COLO668 (cell line): Measurements from ENCODE around the gene TAF15.

ENCODE experiments used
- DNase-seq: peaks from one replicate; lab custom pipeline; 2025; ENCODE audit not compliant: unreplicated experiment; lab: John Stamatoyannopoulos, UW

TAF15 gene

GRCh38 chr17:35786941-35787432, 22.3 kb upstream of the TAF15 start:
- no peak for DNase-seq

GRCh38 chr17:35788477-35789368, 20.6 kb upstream of the TAF15 start:
- DNase-seq: no peak

- no peak for DNase-seq
These were observed 18.4 kb upstream of the TAF15 start for GRCh38 chr17:35790841-35791240.

GRCh38 chr17:35791681-35792350, 17.5 kb upstream of the TAF15 start:
- DNase-seq: no peak

GRCh38 chr17:35793257-35793656, 16.0 kb upstream of the TAF15 start:
- no peak for DNase-seq

- peak; percentile 65 for DNase-seq
These were observed 14.0 kb upstream of the TAF15 start, which contains the start of gene MMP28 for GRCh38 chr17:35795007-35795870. MMP28 (minus strand) TSS chr17:35795641; CDS start chr17:35795377, 264 bp downstream.

- no peak for DNase-seq
These were observed 13.4 kb upstream of the TAF15 start for GRCh38 chr17:35795871-35796265.

GRCh38 chr17:35796942-35797341, 12.3 kb upstream of the TAF15 start:
- DNase-seq: no peak

- no peak for DNase-seq
These were observed 11.9 kb upstream of the TAF15 start for GRCh38 chr17:35797370-35797769.

- DNase-seq: no peak
These were observed 11.4 kb upstream of the TAF15 start for GRCh38 chr17:35797918-35798317.

GRCh38 chr17:35799942-35800341, 9.3 kb upstream of the TAF15 start:
- DNase-seq: no peak

GRCh38 chr17:35801583-35802224, 7.6 kb upstream of the TAF15 start:
- DNase-seq: no peak

GRCh38 chr17:35804658-35805192, 4.6 kb upstream of the TAF15 start:
- DNase-seq: peak; percentile 15

- no peak for DNase-seq
These were observed 1.7 kb upstream of the TAF15 start for GRCh38 chr17:35807371-35808144.

GRCh38 chr17:35808240-35808961, 883 bp upstream of the TAF15 start:
- no peak for DNase-seq

- no peak for DNase-seq
These were observed 674 bp downstream of the TAF15 start for GRCh38 chr17:35809855-35810461.

GRCh38 chr17:35811759-35812158, 2.5 kb downstream of the TAF15 start:
- DNase-seq: no peak

- no peak for DNase-seq
These were observed 3.2 kb downstream of the TAF15 start for GRCh38 chr17:35812456-35812855.

- no peak for DNase-seq
These were observed 7.4 kb downstream of the TAF15 start for GRCh38 chr17:35816723-35817122.
